A549 (cell line): ENCODE data around the gene DNHD1.

ENCODE experiments used
- CTCF ChIP-seq: fragments of >200 bp; sonication (Bioruptor Twin); formaldehyde crosslinking; IDR thresholded peaks from 3 replicates; pipeline ENCODE4 v1.5.1; 2016
- E2F6 ChIP-seq: IDR thresholded peaks from 2 replicates; pipeline ENCODE4 v1.6.1; 2012; ENCODE audit warnings: low read depth, borderline replicate concordance
- POLR2A ChIP-seq: IDR thresholded peaks from 2 replicates; pipeline ENCODE4 v1.6.1; 2012; ENCODE audit warnings: mild to moderate bottlenecking, low read length
- RAD21 ChIP-seq, 2 experiments: fragments of >200 bp in 1 of 2; sonication (Bioruptor Twin) in 1 of 2; formaldehyde crosslinking in 1 of 2; IDR thresholded peaks in 1 of 2; conservative IDR thresholded peaks in 1 of 2; 2 replicates in 1 of 2; 3 replicates in 1 of 2; pipeline ENCODE4 v1.6.1; 2012 to 2018; ENCODE audit warnings: inconsistent platforms in 1 of 2
- SMC3 ChIP-seq: fragments of >200 bp; sonication (Bioruptor Twin); formaldehyde crosslinking; IDR thresholded peaks from 3 replicates; pipeline ENCODE4 v1.6.1; 2018; ENCODE audit warnings: inconsistent platforms

GRCh38 chr11:6611092-6611962 is 114.2 kb downstream of the DNHD1 start:
- TF ChIP-seq CTCF (no peak), E2F6 (no peak), SMC3 (no peak), RAD21 (conservative IDR thresholded peaks at IDR 0.05 in 1 of 2, IDR thresholded peaks at IDR 0.05 in 1 of 2) (no peak), POLR2A (no peak)
